Spleen (tissue), 7 donors: ENCODE data around the gene FIG4.

Experiments
- CTCF ChIP-seq, 11 experiments: fragments of 200-600 bp in 7 of 11; fragments of 450-650 bp in 4 of 11; sonication (generic) in 4 of 11; IDR thresholded peaks in 8 of 11; conservative IDR thresholded peaks in 3 of 11; 1 replicate in 7 of 11; 2 replicates in 4 of 11; pipeline versions ENCODE4 v1.4.0 to v1.8.0; 2016 to 2021; ENCODE audit warnings: antibody characterized with exemption in 11 of 11, inconsistent platforms in 4 of 11, mild to moderate bottlenecking in 1 of 11
- POLR2A ChIP-seq, 3 donors: fragments of 450-650 bp; IDR thresholded peaks; one replicate each; pipeline ENCODE4 v1.5.1; 2017; ENCODE audit warnings: antibody characterized with exemption in 3 of 3, mild to moderate bottlenecking in 1 of 3
- POLR2AphosphoS5 ChIP-seq, 3 donors: sonication (generic); formaldehyde crosslinking; IDR thresholded peaks; one replicate each; pipeline ENCODE4 v1.5.1; 2017; ENCODE audit warnings: antibody characterized with exemption in 3 of 3
- donor health status: DM: no; HTN: no; CAD: no; lungs with moderate emphysema.
- donor health status: DM: no; HTN: no; CAD: no.
- donor health status: DM: no; HTN: no; CAD: no.

GRCh38 chr6:109722564-109723254 lies 31.6 kb downstream of the FIG4 start:
- no peak for TF ChIP-seq CTCF (IDR thresholded peaks at IDR 0.05 in 8 of 11, conservative IDR thresholded peaks at IDR 0.05 in 3 of 11)
- TF ChIP-seq POLR2A (IDR thresholded peaks at IDR 0.05): no peak
- no peak for TF ChIP-seq POLR2AphosphoS5 (IDR thresholded peaks at IDR 0.05)
